B cell (primary cell): ENCODE data around the gene FAM107B. TPM values are rescaled to one million over a fixed set of nuclear protein-coding genes. Genes with fewer than 3 reads are reported as not detected.

Experiments
- ATAC-seq: fragments of 200-7000 bp; cut with Tn5 transposase; one replicate; pipeline ENCODE4 v1.10.0; 2021; ENCODE audit warnings: low read depth, mild to moderate bottlenecking, moderate number of reproducible peaks, moderate library complexity
- CTCF ChIA-PET: fragments of 350-600 bp; sonication (Branson Sonifier 250); formaldehyde crosslinking; loops from one replicate; lab custom pipeline; 2021; ENCODE audit warnings: antibody characterized with exemption, inconsistent platforms; lab: Charles Lee
- POLR2A ChIA-PET: fragments of 350-600 bp; sonication (Branson Sonifier 250); formaldehyde crosslinking; loops from one replicate; lab custom pipeline; 2021; ENCODE audit warnings: antibody characterized with exemption; lab: Charles Lee
- DNase-seq: peaks from one replicate; pipeline ENCODE4 v3.0.0; 2013
- H2AFZ ChIP-seq: 2 replicates; pipeline ENCODE4 v1.6.1; 2012; ENCODE audit warnings: mild to moderate bottlenecking, low read depth, low read length; ENCODE audit not compliant: insufficient read depth, poor library complexity, severe bottlenecking
- H3K27ac ChIP-seq, 2 donors: 1 replicate in 1 of 2; 2 replicates in 1 of 2; pipeline ENCODE4 v1.5.1; 2012 to 2013; ENCODE audit warnings: low read length in 2 of 2, mild to moderate bottlenecking in 2 of 2, moderate library complexity in 1 of 2
- H3K27me3 ChIP-seq, 4 experiments: fragments of 200-600 bp in 1 of 4; sonication (generic) in 1 of 4; replicated peaks in 1 of 4; 1 replicate in 2 of 4; 2 replicates in 2 of 4; pipeline versions ENCODE4 v1.6.1 to v1.7.0; 2013 to 2016; ENCODE audit warnings: low read length in 3 of 4, mild to moderate bottlenecking in 2 of 4, mixed read lengths in 1 of 4, moderate library complexity in 1 of 4; ENCODE audit not compliant: insufficient read depth in 4 of 4, control insufficient read depth in 3 of 4; ENCODE audit errors: control extremely low read depth in 1 of 4
- H3K36me3 ChIP-seq, 2 experiments: replicated peaks in 1 of 2; 1 replicate in 1 of 2; 2 replicates in 1 of 2; pipeline versions ENCODE4 v1.6.1 to v1.7.1; 2013; ENCODE audit warnings: low read length in 1 of 2; ENCODE audit not compliant: insufficient read depth in 2 of 2, control insufficient read depth in 1 of 2; ENCODE audit errors: control extremely low read depth in 1 of 2, extremely low read depth in 1 of 2
- H3K4me1 ChIP-seq, 2 donors: fragments of 200-600 bp in 1 of 2; sonication (generic) in 1 of 2; 1 replicate in 1 of 2; 2 replicates in 1 of 2; pipeline versions ENCODE4 v1.5.1 to v1.6.1; 2013 to 2017; ENCODE audit warnings: low read length in 2 of 2; ENCODE audit not compliant: control insufficient read depth in 2 of 2, insufficient read depth in 2 of 2
- H3K4me2 ChIP-seq: replicated peaks from 2 replicates; pipeline ENCODE3; 2012; ENCODE audit warnings: mild to moderate bottlenecking, low read depth, low read length; ENCODE audit not compliant: poor library complexity, severe bottlenecking
- H3K4me3 ChIP-seq, 5 experiments: fragments of 200-600 bp in 1 of 5; sonication (generic) in 1 of 5; 1 replicate in 3 of 5; 2 replicates in 2 of 5; pipeline versions ENCODE4 v1.5.1 to v1.7.0; 2011 to 2016; ENCODE audit warnings: low read length in 4 of 5, mild to moderate bottlenecking in 4 of 5, low read depth in 2 of 5, control low read depth in 1 of 5, moderate library complexity in 1 of 5; ENCODE audit not compliant: insufficient read depth in 1 of 5; ENCODE audit errors: control extremely low read depth in 1 of 5, extremely low read depth in 1 of 5
- H3K79me2 ChIP-seq: fragments of 200-600 bp; sonication (generic); one replicate; pipeline ENCODE4 v1.6.0; 2016; ENCODE audit warnings: low read length; ENCODE audit not compliant: control insufficient read depth, insufficient read depth
- H3K9ac ChIP-seq: fragments of 200-600 bp; sonication (generic); 2 replicates; pipeline ENCODE4 v1.6.1; 2017; ENCODE audit warnings: mild to moderate bottlenecking, low read length, moderate library complexity
- H3K9me3 ChIP-seq, 3 donors: one replicate each; pipeline versions ENCODE4 v1.6.1 to v1.7.1; 2013; ENCODE audit warnings: low read length in 2 of 3; ENCODE audit not compliant: control insufficient read depth in 2 of 3, insufficient read depth in 1 of 3; ENCODE audit errors: control extremely low read depth in 1 of 3
- H4K20me1 ChIP-seq: 2 replicates; pipeline ENCODE4 v1.6.0; 2012; ENCODE audit warnings: mild to moderate bottlenecking, low read length; ENCODE audit not compliant: insufficient read depth, control insufficient read depth, poor library complexity, severe bottlenecking
- H3K27ac Mint-ChIP-seq: one replicate; pipeline ENCODE4 v1.8.0; 2021; ENCODE audit warnings: mixed read lengths
- H3K27me3 Mint-ChIP-seq: one replicate; pipeline ENCODE4 v1.8.0; 2021; ENCODE audit warnings: mixed read lengths
- H3K4me1 Mint-ChIP-seq: one replicate; pipeline ENCODE4 v1.8.0; 2021; ENCODE audit warnings: mixed read lengths
- H3K4me3 Mint-ChIP-seq: one replicate; pipeline ENCODE4 v1.8.0; 2021; ENCODE audit warnings: mixed read lengths
- H3K9me3 Mint-ChIP-seq: one replicate; pipeline ENCODE4 v1.8.0; 2022; ENCODE audit warnings: mixed read lengths; ENCODE audit not compliant: insufficient read depth
- EZH2 ChIP-seq: IDR thresholded peaks from 2 replicates; pipeline ENCODE4 v1.6.1; 2012; ENCODE audit warnings: borderline replicate concordance, low read depth, mild to moderate bottlenecking, moderate library complexity, low read length; ENCODE audit not compliant: insufficient read depth, poor library complexity, severe bottlenecking
- WGBS: methylation state at CpG from one replicate; pipeline ENCODE4 v1.1.5; 2013; ENCODE audit warnings: missing lambda C conversion rate; ENCODE audit not compliant: insufficient coverage; 5-methylcytosine and 5-hydroxymethylcytosine counted together
- intact Hi-C: fragments of 100-400 bp; cut with micrococcal nuclease; formaldehyde crosslinking; loops from one replicate; pipeline ENCODE4 v1.10.0; 2022
- polyA plus RNA-seq: library from polyadenylated mRNA; depleted of rRNA; stranded (reverse); fragments of >200 nt; gene quantifications from 2 replicates; pipeline ENCODE4 v1.2.3, GENCODE V29; 2012
- total RNA-seq, 2 donors: library from RNA; stranded (reverse); fragments of 120-200 nt in 1 of 2; gene quantifications; 1 replicate in 1 of 2; 2 replicates in 1 of 2; pipeline versions ENCODE4 v1.2.3 to v1.2.4, GENCODE V29; 2013 to 2022
- TF ChIP-seq, protein P1 (sequence below): fragments of 200-600 bp; IDR thresholded peaks from one replicate; pipeline ENCODE4 v1.8.0; 2022; ENCODE audit warnings: antibody characterized with exemption, mild to moderate bottlenecking

The FAM107B gene
- total and polyA plus RNA-seq, 2 donors (not counting 1 experiment from before 2014, with no cell fraction given), result 31.9 to 318 TPM

DNA sequence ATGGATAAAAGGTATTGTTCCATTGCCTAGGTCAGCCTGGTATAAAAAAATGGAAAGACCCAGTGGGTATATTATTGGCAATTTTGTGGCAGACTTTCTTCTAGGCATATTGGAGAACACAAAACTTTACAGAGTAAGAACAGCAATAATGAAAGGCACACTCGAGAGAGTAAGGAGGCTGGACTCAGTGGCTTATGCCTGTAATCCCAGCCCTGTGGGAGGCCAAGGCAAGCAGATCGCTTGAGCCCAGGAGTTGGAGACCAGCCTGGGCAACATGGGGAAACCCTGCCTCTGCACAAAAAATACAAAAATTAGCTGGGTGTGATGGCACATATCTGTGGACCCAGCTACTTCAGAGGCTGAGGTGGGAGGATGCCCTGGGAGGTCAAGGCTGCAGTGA is 158.2 kb downstream of the FAM107B start:
- Mint-ChIP-seq H3K9me3 (no peaks in the 10 kb centered on the region), H3K4me3 (no peak overlapping the region), H3K27me3 (no peaks in the 10 kb centered on the region), H3K27ac (no peak overlapping the region), H3K4me1 (peaks cover 25% of the 10 kb centered on the region)
- Histone ChIP-seq H4K20me1 (no peaks in the 10 kb centered on the region), H3K4me1 (peaks cover 14 to 15% of the 10 kb centered on the region in 2 donors), H3K79me2 (no peaks in the 10 kb centered on the region), H3K9me3 (no peaks in the 10 kb centered on the region), H3K4me3 (no peak overlapping the region), H3K4me2 (peak overlapping the region; percentile 34), H2AFZ (no peak overlapping the region), H3K27ac (no peak overlapping the region), H3K9ac (no peak overlapping the region), H3K27me3 (no peaks in the 10 kb centered on the region), H3K36me3 (no peaks in the 10 kb centered on the region)
- ChIA-PET CTCF (interaction anchor here (1.4 kb wide), 1 partner anchor 206 kb away, joined by 4 read pairs; no protein-coding TSS in a partner anchor), POLR2A (no interaction called here)
- 100% methylated on average over 2 of the region's 2 CpGs for WGBS
- no peak for DNase-seq
- intact Hi-C loops, result no loop called here
- TF ChIP-seq, protein P1, sequence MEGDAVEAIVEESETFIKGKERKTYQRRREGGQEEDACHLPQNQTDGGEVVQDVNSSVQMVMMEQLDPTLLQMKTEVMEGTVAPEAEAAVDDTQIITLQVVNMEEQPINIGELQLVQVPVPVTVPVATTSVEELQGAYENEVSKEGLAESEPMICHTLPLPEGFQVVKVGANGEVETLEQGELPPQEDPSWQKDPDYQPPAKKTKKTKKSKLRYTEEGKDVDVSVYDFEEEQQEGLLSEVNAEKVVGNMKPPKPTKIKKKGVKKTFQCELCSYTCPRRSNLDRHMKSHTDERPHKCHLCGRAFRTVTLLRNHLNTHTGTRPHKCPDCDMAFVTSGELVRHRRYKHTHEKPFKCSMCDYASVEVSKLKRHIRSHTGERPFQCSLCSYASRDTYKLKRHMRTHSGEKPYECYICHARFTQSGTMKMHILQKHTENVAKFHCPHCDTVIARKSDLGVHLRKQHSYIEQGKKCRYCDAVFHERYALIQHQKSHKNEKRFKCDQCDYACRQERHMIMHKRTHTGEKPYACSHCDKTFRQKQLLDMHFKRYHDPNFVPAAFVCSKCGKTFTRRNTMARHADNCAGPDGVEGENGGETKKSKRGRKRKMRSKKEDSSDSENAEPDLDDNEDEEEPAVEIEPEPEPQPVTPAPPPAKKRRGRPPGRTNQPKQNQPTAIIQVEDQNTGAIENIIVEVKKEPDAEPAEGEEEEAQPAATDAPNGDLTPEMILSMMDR, result no peak
- TF ChIP-seq EZH2, result no peak
- no peak for ATAC-seq

DNA sequence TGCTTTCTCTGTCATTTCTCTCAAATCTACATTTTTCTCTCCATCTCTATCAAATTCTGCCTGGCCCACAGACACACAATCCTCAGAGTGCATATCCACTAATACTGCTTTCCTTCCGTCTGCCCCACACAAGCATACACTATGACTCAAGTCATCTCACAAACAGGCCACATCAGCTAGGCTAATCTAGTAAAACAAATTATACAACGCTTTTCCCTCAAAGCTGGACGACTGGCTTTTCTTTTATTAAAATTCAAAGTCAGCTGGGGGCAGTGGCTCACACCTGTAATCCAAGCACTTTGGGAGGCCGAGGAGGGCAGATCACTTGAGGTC is 161.1 kb downstream of the FAM107B start:
- H3K4me2 ChIP-seq, result peak overlapping the region; percentile 1
- no peaks in the 10 kb centered on the region for H4K20me1 ChIP-seq
- no peak overlapping the region for H2AFZ ChIP-seq
- POLR2A ChIA-PET, result interaction anchor here (0.7 kb wide), 1 partner anchor 9 kb away, joined by 3 read pairs; no protein-coding TSS in a partner anchor
- H3K27me3 ChIP-seq, result no peaks in the 10 kb centered on the region
- no peak overlapping the region for H3K27ac ChIP-seq
- DNase-seq (no peak), ATAC-seq (no peak)
- Mint-ChIP-seq H3K9me3 (no peaks in the 10 kb centered on the region), H3K4me1 (peaks cover 36% of the 10 kb centered on the region), H3K27me3 (no peaks in the 10 kb centered on the region), H3K4me3 (no peak overlapping the region), H3K27ac (no peak overlapping the region)
- H3K4me1 ChIP-seq, result peaks cover 27 to 28% of the 10 kb centered on the region in 2 donors
- no peak overlapping the region for H3K9ac ChIP-seq
- TF ChIP-seq EZH2, result no peak
- TF ChIP-seq, protein P1, result no peak
- WGBS, result 67% methylated on average over 2 of the region's 4 CpGs
- CTCF ChIA-PET, result no interaction called here
- no peaks in the 10 kb centered on the region for H3K36me3 ChIP-seq
- intact Hi-C loops, result no loop called here
- H3K4me3 ChIP-seq, result no peak overlapping the region
- no peaks in the 10 kb centered on the region for H3K9me3 ChIP-seq
- H3K79me2 ChIP-seq, result no peaks in the 10 kb centered on the region
